ENCODE data around the gene NOP14.

DNA sequence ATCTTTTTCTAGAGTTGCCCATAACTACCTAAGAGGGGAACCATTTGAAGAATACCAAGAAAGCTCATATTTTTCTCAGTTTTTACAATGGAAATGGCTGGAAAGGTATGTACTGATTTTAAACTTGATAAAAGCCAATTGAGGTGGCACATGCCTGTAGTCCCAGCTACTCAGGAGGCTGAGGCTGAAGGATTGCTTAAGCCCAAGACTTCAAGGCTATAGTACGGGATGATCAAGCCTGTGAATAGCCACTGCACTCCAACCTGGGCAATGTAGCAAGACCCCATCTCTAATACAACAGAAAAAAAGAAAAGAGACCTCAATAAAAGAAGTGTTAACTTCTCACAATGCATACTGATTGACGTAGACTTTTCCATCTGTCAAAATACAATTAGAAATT lies 44.5 kb upstream of the NOP14 start:
- TF ChIP-seq, protein P1, sequence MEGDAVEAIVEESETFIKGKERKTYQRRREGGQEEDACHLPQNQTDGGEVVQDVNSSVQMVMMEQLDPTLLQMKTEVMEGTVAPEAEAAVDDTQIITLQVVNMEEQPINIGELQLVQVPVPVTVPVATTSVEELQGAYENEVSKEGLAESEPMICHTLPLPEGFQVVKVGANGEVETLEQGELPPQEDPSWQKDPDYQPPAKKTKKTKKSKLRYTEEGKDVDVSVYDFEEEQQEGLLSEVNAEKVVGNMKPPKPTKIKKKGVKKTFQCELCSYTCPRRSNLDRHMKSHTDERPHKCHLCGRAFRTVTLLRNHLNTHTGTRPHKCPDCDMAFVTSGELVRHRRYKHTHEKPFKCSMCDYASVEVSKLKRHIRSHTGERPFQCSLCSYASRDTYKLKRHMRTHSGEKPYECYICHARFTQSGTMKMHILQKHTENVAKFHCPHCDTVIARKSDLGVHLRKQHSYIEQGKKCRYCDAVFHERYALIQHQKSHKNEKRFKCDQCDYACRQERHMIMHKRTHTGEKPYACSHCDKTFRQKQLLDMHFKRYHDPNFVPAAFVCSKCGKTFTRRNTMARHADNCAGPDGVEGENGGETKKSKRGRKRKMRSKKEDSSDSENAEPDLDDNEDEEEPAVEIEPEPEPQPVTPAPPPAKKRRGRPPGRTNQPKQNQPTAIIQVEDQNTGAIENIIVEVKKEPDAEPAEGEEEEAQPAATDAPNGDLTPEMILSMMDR (IDR thresholded peaks at IDR 0.05): no peak
- no peak for TF ChIP-seq EP300 (IDR thresholded peaks at IDR 0.05)

All from tibial nerve (tissue), 4 donors.